ENCODE data around the gene AP4E1.

Gene AP4E1

GRCh38 chr15:50908209-50909009, at the start of gene AP4E1:
Gene AP4E1, plus strand, starts transcription at chr15:50908683. Its CDS starts 96 bp downstream, at chr15:50908779.
- H3K4me3 Mint-ChIP-seq, result peak within 1 kb of the TSS; percentile 89 to 93 (median 90)
- no peaks in the 10 kb centered on the region for H3K9me3 Mint-ChIP-seq
- no peaks in the 10 kb centered on the region for H3K27me3 Mint-ChIP-seq (ENCODE audit: low read depth)
- peaks cover 11% of the 10 kb centered on the region for H3K4me1 Mint-ChIP-seq
- peak within 1 kb of the TSS; percentile 44 to 95 (median 92) for H3K27ac Mint-ChIP-seq
- TF ChIP-seq CTCF (IDR thresholded peaks at IDR 0.05; ENCODE audit: unreplicated experiment in 3 of 3), result peak; percentile 95 to 98 (median 96)
- H3K36me3 Mint-ChIP-seq (ENCODE audit: low read depth), result peaks cover 9% of the 10 kb centered on the region

GRCh38 chr15:50860824-50861223, 47.7 kb upstream of the AP4E1 start:
- no peaks in the 10 kb centered on the region for H3K27me3 Mint-ChIP-seq (ENCODE audit: low read depth)
- no peak overlapping the region for H3K4me3 Mint-ChIP-seq
- no peak for TF ChIP-seq CTCF (IDR thresholded peaks at IDR 0.05; ENCODE audit: unreplicated experiment in 3 of 3)
- H3K27ac Mint-ChIP-seq, result no peak overlapping the region
- H3K9me3 Mint-ChIP-seq, result no peaks in the 10 kb centered on the region
- H3K4me1 Mint-ChIP-seq, result peaks cover 34% of the 10 kb centered on the region
- H3K36me3 Mint-ChIP-seq (ENCODE audit: low read depth), result no peaks in the 10 kb centered on the region

- H3K27me3 Mint-ChIP-seq (ENCODE audit: low read depth), result no peaks in the 10 kb centered on the region
- TF ChIP-seq CTCF (IDR thresholded peaks at IDR 0.05; ENCODE audit: unreplicated experiment in 3 of 3), result no peak
- H3K9me3 Mint-ChIP-seq, result no peaks in the 10 kb centered on the region
- no peak overlapping the region for H3K4me3 Mint-ChIP-seq
- peak overlapping the region in 1 of 3 experiments; percentile 76 for H3K27ac Mint-ChIP-seq
- peaks cover 23% of the 10 kb centered on the region for H3K4me1 Mint-ChIP-seq
- no peaks in the 10 kb centered on the region for H3K36me3 Mint-ChIP-seq (ENCODE audit: low read depth)
Observed at GRCh38 chr15:50862553-50862952, 45.9 kb upstream of the AP4E1 start.

- H3K27me3 Mint-ChIP-seq (ENCODE audit: low read depth), result no peaks in the 10 kb centered on the region
- no peak for TF ChIP-seq CTCF (IDR thresholded peaks at IDR 0.05; ENCODE audit: unreplicated experiment in 3 of 3)
- H3K36me3 Mint-ChIP-seq (ENCODE audit: low read depth), result no peaks in the 10 kb centered on the region
- H3K4me1 Mint-ChIP-seq, result peaks cover 16% of the 10 kb centered on the region
- no peaks in the 10 kb centered on the region for H3K9me3 Mint-ChIP-seq
- H3K4me3 Mint-ChIP-seq, result no peak overlapping the region
- peak overlapping the region; percentile 77 to 87 (median 84) for H3K27ac Mint-ChIP-seq
Observed at GRCh38 chr15:50864873-50865272, 43.6 kb upstream of the AP4E1 start.

- H3K27ac Mint-ChIP-seq, result peak overlapping the region; percentile 77 to 87 (median 77)
- H3K27me3 Mint-ChIP-seq (ENCODE audit: low read depth), result no peaks in the 10 kb centered on the region
- H3K9me3 Mint-ChIP-seq, result no peaks in the 10 kb centered on the region
- no peaks in the 10 kb centered on the region for H3K36me3 Mint-ChIP-seq (ENCODE audit: low read depth)
- TF ChIP-seq CTCF (IDR thresholded peaks at IDR 0.05; ENCODE audit: unreplicated experiment in 3 of 3), result no peak
- H3K4me1 Mint-ChIP-seq, result peaks cover 20% of the 10 kb centered on the region
- no peak overlapping the region for H3K4me3 Mint-ChIP-seq
Observed at GRCh38 chr15:50865515-50866353, 42.7 kb upstream of the AP4E1 start.
